SW480 (cell line): ENCODE results near the gene MIGA2.
A peak's percentile ranks its signal among the peaks of the same experiment; 100 is the strongest.

Source experiments
- DNase-seq: peaks from one replicate; pipeline ENCODE4 v3.0.0-alpha.2; 2016; ENCODE audit warnings: low spot score

The MIGA2 gene

DNA sequence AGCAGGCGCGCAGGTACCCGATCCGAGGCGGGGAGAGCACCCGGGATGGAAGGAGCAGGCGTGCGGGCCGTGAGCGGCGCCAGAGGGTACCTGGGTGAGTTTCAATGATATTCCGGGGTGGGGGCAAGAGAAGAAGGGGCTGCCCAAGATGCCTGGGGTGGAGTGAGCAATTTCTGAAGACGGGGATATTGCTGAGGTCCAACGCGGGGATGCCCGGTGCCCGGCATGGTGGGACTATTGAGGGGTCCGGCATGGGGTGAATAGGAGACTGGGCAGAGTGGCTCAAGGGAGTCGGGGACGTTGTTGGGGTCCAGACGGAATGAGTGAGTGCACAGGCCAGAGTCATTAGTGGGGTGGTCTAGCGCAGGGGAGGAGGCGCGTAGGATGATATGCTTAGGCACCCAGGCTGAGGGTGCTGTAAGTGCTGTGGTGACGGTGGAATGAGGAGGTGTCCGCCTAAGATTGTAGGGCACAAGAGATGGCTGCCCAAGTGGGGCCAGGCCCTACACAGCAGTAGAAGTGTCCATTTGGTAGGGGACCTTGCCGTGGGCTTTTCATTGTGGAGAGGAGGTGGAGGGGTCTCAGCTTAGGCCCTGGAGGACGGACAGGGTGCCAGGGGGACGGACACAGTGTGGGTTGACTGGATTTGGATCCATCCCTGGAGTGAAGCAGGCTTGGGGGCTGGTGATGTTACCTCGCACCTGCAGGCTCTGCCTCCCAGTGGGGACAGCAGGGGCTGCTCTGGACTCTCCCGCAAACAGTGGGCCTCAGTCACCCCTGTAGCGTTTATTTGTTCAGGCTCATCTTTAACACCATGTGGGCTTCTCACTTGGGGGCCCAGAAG is 719 bp downstream of the MIGA2 start:
- no peak for DNase-seq

DNA sequence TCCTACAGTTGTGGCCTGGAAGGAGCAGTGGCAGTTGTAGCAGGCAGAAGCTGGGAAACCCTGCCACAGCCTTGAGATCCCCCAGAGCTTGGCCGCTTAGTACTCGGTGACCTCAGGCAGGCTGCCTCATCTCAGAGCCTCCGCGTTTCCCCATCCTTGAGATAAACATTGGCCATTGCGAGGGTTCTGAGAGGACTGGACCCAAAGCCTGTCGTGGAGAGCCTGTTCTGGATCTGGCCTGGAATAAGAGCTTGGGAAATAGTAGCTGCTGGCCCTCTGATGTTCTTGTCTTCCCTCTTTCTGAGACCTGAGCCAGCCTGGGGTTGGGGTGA is 1.3 kb downstream of the MIGA2 start:
- no peak for DNase-seq

DNA sequence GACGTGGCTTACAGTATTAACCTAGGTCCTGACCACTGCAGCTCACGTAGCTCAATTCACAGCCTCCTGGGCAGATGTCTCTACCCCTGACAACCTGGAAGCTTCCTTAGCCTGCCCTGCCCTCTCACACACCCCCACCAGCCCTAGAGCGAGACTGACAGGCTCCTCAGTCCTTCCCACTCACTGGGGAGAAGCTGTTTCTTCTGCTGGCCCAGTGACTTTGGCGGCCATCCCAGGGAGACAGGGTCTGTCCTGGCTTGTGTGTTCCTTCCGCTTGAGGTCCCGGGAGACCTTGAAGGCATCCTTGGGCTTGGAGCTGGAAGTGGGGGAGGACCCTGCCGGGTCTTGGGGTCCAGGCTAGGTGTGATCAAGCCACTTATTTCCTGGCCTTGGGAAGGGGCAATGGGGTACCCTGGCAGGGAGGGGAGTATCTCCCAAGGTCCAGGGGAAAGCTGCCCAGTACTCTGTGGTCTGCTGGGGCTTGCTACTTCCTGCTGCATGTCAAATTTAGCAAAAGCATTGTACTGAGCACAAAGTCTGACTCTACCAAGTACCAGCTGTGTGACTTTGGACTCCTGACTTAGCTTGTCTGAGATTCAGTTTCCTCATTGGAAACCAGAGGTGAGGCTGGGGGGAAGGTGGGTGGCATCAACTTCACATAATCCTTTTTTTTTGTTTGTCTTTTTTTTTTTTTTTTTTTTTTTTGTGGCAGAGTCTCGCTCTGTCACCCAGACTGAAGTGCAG is 1.9 kb downstream of the MIGA2 start:
- DNase-seq, result no peak

DNA sequence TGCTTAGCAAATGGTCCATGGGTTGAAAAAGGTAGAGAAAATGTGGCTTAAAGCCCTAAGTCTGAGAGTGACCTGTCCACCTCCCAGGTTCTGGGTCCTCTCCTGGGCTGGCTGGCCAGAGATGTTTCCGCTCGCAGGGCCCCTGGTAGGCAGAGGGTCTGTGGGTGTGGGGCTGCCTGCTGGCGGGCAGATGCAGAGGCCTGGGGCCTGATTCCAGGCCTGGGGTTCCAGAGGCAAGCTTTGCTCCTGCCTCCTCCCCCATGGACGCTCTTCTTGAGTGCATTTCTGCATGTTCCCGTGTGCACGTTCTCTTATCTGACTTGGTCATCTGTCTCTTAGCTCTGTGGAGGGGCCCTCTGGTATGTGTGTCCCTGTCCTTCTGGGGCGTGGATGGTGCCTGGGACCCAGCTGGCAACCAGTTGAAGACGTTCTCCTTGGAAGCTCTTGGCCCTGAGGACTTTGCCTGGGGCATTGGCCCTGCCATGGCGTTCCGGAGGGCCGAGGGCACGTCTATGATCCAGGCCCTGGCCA is 3.8 kb downstream of the MIGA2 start:
- DNase-seq, result no peak

DNA sequence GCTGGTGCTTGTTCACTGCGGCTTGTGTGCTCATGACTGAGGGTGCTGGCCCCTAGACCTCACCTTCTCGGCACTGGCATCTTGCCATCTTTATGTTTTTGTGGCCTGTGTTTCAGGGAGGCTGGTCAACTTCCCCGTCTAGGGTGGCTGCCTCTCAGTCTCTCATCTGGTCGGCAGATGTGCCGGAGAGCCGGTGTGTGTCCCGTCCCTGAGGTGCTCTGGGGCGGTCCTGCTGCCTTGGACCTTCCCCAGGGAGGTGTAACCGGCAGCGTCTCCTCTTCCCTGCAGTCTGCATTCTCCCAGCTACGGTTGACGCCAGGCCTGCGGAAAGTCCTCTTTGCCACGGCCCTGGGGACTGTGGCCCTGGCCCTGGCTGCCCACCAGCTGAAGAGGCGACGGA is 5.6 kb downstream of the MIGA2 start:
- no peak for DNase-seq

DNA sequence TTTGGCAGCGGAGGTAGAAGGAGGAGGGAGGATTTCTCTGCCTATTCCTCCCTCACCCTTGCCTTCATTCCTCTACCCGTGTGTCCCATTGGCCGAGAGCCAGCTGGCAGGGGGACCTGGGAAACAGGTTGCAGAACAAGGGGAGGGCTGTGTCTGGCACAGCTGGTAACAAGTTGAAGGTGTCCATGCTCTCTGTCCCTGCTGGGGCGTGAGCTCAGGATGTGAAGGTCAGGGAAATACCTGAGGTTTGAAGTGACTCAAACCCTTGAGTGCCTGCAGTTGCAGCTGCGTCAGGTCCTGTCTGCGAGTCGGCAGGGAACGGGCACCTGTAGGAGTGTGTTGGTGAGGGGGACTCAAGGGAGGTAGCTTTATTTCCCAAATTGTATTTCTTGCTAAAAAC is 16.2 kb downstream of the MIGA2 start:
- DNase-seq, result peak; percentile 42

DNA sequence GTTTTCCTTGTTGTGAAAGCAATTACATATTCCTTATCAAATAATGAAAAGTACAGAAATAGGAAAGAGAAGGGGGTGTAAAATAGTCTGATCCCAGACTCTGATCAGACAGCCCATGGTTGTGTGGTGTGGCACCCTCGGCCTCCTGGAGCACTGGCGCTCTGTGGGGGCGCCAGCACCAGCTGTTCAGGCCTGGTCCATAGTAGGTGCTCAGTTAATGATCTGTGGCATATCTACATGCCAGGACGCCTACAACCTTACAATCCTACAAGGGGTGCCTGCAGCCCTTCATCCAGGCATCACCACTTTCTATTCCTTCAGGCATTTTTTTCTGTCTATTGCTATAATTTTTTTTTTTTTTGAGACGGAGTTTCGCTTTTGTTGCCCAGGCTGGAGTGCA is 16.6 kb downstream of the MIGA2 start:
- DNase-seq, result no peak

DNA sequence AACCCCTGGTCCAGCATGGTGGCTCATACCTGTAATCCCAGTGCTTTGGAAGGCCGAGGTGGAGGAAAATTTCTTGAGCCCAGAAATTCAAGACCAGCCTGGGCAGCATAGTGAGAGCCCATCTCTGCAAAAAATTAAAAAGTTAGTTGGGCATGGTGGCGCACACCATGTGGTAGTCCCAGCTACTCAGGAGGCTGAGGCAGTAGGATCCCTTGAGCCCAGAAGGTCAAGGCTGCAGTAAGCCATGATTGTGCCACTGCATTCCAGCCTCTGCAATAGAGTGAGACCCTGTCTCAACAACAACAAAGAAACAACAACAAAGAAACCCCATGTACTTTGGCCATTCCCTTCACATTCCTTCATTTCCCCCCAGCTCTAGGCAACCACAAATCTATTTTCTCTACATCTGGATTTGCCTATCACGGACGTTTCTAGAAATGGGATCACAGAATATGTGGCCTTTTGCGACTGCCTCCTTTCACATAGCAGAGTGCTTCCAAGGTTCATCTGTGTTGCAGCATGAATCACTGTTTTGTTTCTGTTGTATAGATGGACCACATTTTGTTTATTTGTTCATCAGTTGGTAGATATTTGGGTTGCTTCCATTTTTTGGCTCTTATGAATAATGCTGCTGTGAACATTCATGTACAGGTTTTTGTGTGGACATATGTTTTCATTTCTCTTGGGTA is 17.9 kb downstream of the MIGA2 start:
- no peak for DNase-seq

DNA sequence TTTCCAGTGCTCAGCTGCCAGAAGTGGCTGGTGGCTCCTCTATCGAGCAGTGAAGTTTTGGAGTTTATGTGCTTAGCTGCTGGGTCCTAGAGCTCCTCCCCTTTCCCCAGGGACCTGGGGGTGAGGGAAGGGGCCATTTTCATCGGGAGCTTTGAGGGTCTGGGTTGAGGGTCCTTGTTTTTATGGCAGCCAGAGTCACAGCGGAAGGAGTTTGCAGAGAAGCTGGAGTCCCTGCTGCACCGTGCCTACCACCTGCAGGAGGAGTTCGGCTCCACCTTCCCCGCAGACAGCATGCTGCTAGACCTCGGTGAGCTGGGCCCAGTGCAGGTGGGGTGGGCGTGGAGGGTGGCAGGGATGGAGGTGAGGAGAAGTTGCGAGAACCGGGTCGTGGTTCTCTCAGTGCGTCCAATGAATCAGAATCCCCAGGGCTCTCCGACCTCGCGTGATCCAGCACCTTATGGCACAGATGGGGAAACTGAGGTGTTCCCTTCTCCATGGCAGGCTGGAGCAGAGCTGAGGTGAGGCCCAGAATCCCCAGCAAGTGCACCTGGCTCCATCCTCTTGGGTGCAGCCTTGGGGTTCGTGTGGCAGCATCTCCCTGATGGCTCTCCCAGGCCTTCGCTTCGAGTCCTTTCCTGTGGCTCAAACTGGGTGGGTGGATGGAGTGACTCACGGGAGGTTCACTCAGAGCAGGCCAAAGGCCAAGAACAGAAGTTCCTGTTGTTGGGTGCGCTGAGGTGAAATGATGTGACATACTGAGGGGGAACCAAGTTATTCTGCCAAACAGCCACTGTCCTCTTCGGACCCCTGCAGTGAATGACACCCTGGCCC is 22.8 kb downstream of the MIGA2 start:
- peak; percentile 72 for DNase-seq

DNA sequence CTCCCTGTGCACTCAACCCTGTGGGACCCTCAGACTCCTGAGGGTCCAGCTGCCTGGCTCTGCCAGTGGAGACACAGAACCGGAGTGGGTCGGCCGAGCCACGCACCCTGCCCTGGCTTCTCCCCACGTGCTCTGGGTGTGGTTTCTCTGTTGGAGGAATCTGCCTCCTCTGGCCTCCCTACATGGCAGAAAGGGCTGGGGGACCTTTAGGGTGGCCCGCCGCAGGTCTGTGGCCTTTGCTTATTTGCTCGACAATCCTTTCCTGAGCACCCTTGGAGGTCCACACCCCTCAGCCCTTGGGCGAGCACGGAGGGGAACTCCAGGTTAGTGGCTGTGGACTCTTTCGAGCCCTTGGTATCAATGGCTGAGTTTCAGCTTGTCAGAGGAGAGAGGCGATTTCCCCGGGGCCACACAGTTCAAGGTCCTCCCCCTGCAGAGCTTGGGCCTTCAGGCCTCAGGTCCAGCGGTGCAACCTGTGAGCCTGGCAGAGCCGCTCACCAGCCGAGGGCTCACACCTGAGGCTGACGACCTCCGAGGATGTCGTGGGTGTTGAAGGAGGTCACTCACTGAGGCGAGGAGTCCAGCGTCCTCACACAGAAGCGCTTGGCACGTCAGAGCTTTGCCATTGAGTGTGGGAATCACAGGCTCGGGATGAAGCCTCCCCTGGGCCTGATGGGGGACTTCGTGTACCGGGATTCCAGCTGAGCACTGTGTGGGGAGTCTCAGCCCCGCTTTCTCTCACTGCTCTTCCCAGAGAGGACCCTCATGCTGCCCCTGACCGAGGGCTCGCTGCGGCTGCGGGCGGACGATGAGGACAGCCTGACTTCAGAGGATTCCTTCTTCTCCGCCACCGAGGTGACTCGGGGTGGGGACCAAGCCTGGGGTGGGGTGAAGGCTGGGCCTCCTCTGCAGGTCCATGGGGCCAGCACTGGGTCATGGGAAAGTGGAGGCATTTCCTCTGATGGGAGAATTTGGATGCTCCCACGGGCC is 23.7 kb downstream of the MIGA2 start:
- no peak for DNase-seq

DNA sequence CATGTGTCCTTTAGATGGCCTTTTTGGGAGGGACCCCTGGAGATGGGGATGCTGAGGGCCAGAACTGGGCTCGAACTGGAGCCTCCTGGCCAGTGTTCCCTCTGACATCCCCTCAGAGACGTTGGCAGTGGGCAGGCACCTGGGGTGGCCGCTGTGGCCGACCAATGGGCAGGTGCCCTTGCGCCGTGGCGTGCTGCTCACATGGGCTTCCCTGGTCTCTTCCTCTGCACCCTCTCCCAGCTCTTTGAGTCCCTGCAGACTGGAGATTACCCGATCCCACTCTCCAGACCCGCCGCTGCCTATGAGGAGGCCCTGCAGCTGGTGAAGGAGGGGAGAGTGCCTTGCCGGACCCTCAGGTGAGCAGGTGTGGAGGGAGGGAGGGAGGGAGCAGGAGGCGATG is 24.6 kb downstream of the MIGA2 start:
- no peak for DNase-seq

DNA sequence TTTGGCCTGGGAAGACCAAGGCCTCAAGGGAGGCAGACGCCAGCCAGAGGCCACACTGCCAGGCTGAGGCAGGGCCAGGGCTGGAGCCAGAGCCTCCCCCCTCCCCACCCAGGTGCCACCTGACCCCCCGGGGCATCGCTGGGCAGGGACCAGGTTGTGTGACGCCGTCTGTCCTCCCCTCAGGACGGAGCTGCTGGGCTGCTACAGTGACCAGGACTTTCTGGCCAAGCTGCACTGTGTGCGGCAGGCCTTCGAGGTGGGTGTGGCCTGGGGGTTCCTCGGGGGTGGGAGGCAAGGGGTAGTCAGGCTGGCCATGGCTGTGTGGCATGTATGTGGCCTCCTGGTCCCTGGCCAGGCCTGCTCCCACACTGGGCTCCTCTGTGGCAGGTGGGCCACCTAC is 26.6 kb downstream of the MIGA2 start:
- DNase-seq, result no peak

DNA sequence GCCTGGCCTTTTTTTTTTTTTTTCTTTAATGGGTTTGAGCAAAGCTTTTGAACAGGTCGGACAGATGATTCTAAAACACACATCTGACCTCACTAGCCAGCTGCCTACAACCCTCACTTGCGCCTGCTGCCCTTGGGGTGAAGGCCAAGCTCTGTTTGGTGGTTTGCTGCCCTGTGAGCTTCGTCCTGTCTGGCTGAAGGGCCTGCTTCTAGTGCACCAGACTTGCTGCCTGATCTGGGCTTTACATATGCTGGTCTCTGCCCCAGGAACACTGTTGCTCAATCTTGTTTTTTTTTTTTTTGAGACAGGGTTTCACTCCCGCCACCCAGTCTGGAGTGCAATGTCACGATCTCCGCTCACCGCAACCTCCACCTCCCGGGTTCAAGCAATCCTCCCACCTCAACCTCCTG is 28.1 kb downstream of the MIGA2 start:
- no peak for DNase-seq

DNA sequence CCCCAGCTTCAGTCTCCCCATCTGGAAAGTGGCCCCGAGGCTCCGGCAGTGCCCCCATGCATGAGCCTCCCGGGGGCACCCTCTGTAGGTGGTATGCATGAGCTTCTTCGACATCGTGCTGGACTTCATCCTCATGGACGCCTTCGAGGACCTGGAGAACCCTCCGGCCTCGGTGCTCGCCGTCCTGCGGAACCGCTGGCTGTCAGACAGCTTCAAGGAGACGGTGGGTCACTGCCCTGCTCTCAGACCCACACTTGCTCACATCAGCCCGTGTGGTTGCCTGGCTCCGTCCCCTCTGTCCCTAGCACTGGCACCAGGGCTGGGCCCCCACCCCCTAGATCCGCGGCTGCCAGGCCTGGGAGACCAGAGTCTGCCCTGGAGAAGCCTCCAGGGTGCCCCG is 31.7 kb downstream of the MIGA2 start:
- DNase-seq, result no peak

DNA sequence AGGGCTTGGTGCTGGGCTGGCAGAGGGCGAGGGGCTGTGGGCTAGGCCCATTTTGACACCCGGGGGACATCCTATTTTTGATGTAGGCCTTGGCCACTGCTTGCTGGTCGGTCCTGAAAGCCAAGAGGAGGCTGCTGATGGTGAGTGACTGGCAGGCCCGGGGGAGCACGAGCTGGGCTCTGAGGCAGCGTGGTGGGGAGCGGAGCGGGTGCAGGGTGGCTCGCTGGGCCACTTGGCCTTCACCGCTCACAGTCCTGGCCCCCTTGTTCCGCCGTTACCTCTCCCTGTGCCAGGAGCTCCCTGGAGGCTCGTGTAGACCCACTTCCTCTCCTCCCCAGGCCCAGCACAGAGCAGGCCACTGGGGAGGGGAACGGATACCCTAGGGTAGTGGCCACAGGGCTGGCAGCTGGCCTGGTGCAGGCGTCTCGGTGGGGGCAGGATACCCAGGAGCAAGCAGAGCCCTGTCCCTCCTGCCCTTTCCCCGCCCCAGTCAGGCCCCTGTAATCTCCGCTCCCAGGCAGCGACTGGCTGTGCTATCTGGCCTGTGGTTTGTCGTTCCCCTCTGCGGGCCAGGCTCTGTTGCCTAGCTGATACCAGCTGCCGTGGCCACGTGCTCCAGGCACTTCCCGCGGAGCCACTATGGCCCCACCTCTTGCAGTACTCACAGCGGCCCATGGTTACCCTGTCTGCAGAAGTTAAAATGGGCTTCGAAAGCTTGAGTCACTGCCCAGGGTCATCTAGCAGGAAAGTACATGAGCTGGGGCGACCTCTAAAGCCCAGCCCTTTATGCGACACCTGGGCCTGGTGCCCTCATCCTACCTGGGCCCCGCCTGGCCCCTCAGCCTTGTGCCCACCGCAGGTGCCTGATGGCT is 32.8 kb downstream of the MIGA2 start:
- peak; percentile 57 for DNase-seq

DNA sequence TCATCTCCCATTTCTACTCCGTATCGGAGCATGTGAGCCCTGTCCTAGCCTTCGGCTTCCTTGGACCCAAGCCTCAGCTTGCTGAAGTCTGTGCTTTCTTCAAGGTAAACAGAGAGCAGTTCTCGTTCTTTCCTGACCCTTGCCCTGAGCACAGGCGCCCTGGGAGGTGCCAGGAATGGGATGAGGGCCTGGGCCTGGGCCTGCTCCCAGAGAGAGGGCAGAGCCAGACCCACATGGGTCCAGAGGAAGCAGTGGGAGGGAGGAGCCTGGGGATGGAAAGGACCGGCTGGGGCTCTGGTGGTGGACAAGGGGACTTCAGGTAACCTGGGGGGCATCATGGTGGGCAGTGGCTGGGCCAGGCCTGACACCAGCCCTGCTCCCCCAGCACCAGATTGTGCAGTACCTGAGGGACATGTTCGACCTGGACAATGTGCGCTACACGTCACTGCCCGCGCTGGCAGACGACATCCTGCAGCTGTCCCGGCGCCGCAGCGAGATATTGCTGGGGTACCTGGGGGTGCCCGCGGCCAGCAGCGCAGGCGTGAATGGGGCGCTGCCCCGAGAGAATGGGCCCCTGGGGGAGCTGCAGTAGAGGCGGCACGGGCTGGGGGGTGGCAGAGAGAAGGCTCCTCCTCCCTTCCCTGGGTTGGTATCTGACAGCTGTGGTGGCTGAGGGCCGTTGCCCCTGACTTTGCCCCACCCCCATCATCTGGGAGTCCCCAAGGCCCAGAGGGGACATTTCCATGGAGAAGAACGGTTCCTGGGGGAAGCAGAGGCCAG is 33.6 kb downstream of the MIGA2 start:
- DNase-seq, result no peak

DNA sequence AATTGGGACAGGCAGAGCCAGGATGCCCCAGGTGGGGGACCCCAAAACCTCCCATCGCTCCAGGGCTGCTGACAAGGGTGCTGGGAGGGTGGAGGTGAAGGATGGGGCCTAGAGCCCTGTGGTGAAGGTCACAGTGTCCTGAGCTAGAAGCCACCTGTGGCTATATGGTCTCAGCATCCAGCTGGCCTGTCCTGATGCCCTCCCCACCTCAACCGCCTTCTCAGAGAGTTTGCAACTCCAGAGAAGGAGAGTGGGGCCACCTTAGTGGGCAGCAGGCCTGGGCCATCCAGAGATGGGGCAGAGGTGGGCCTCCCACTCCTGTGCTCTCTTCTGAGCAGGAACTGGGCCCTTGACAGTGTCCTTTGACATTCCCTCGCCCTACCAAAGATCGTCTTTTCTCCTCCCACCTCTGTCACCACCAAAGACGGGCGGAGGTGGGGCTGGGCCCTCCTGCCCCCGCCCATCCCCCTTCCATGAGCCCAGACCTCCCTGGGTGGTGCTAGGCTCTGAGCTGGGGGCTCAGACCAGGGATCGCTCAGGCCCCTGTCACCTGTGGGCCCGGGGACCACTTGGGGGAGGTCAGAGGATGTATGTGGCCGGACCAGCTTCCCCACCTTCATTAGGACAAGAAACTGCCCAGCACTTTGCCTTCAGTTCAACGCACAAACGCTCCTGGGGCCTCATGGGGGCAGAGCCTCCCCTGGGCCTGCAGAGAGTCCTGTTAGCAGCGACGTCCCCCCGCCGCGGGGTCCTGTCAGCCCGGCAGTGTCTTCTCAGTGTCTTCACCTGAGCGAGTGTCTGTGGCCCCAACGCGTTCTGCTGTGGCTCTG is 34.5 kb downstream of the MIGA2 start:
- DNase-seq, result no peak

DNA sequence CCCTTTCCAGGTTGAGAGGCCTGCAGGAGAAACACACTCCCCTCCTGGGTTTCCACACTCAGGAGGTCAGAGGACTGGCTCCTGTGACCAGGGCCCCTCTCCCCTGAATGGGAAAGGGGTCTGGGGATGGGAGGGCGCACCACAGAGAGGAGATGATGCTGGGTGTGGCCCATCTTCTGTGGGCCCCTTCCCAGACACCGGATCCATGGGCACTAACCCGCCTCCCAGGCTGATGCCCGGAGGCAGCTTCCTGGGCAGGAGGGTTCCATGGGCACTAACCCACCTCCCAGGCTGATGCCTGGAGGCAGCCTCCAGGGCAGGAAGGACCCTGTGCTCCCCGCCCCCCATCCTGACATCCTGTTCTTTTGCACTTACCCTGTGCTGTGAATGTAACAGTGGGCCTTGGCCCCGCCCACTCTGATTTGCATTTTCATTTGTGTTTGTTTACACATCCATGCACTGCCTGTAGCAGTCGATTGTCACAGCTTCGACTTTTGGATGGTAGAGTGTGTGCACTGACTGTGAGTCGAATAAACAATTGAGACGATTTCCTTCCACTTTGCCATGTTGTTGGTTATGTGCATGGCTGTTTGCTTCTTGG is 35.2 kb downstream of the MIGA2 start:
- DNase-seq, result no peak
